GM12878 (cell line): ENCODE measurements around the gene SLC25A45. TPM values are rescaled to one million over a fixed set of nuclear protein-coding genes. Genes with fewer than 3 reads are reported as not detected.

Source experiments
- ATF7 ChIP-seq: fragments of 450-650 bp; IDR thresholded peaks from 2 replicates; pipeline ENCODE4 v1.6.1; 2016; ENCODE audit warnings: low read depth, mild to moderate bottlenecking
- BACH1 ChIP-seq: fragments of 450-650 bp; IDR thresholded peaks from 2 replicates; pipeline ENCODE4 v1.6.1; 2017; ENCODE audit warnings: mild to moderate bottlenecking, borderline replicate concordance
- CHD4 ChIP-seq: fragments of 200-600 bp; sonication (generic); IDR thresholded peaks from 2 replicates; pipeline ENCODE4 v1.6.1; 2016; ENCODE audit warnings: mild to moderate bottlenecking
- CREB1 ChIP-seq: IDR thresholded peaks from 2 replicates; pipeline ENCODE4 v1.6.1; 2012; ENCODE audit warnings: low read depth, mild to moderate bottlenecking, inconsistent platforms
- EZH2 ChIP-seq: IDR thresholded peaks from 2 replicates; pipeline ENCODE4 v1.6.1; 2012; ENCODE audit warnings: low read depth, mild to moderate bottlenecking, control low read depth, inconsistent platforms, low read length, borderline replicate concordance; ENCODE audit not compliant: control insufficient read depth
- IKZF1 ChIP-seq: fragments of 450-650 bp; conservative IDR thresholded peaks from 2 replicates; pipeline ENCODE4 v1.6.1; 2017; ENCODE audit warnings: antibody characterized with exemption, mild to moderate bottlenecking
- IKZF2 ChIP-seq, 2 experiments: fragments of 450-650 bp; IDR thresholded peaks; 2 replicates each; pipeline ENCODE4 v1.6.1; 2017; ENCODE audit warnings: mild to moderate bottlenecking in 2 of 2, moderate library complexity in 2 of 2
- JUND ChIP-seq: IDR thresholded peaks from 2 replicates; pipeline ENCODE4 v1.6.1; 2012; ENCODE audit warnings: low read depth, mild to moderate bottlenecking, low read length, improper control_type of control experiment, moderate library complexity
- KDM1A ChIP-seq: fragments of 200-600 bp; sonication (generic); IDR thresholded peaks from 2 replicates; pipeline ENCODE4 v1.6.1; 2016; ENCODE audit warnings: borderline replicate concordance
- MEF2B ChIP-seq: fragments of 450-650 bp; IDR thresholded peaks from 2 replicates; pipeline ENCODE4 v1.6.1; 2018; ENCODE audit warnings: mild to moderate bottlenecking, moderate library complexity; ENCODE audit not compliant: partially characterized antibody, poor library complexity, severe bottlenecking
- MYC ChIP-seq: IDR thresholded peaks from 2 replicates; pipeline ENCODE4 v1.6.1; 2011; ENCODE audit warnings: mild to moderate bottlenecking, low read length, moderate library complexity, inconsistent platforms; ENCODE audit not compliant: insufficient read depth, insufficient replicate concordance, insufficient read length, severe bottlenecking
- NFXL1 ChIP-seq: fragments of 450-650 bp; IDR thresholded peaks from 2 replicates; pipeline ENCODE4 v1.6.1; 2017; ENCODE audit warnings: antibody characterized with exemption, mild to moderate bottlenecking, borderline replicate concordance
- NRF1 ChIP-seq: conservative IDR thresholded peaks from 2 replicates; pipeline ENCODE4 v1.6.1; 2011; ENCODE audit warnings: mild to moderate bottlenecking, low read depth, low read length, improper control_type of control experiment
- RBBP5 ChIP-seq: fragments of 200-600 bp; sonication (generic); conservative IDR thresholded peaks from 2 replicates; pipeline ENCODE4 v1.6.1; 2016
- SMAD5 ChIP-seq: IDR thresholded peaks from 2 replicates; pipeline ENCODE4 v1.6.1; 2016; ENCODE audit warnings: antibody characterized with exemption, low read depth
- SREBF2 ChIP-seq: IDR thresholded peaks from 2 replicates; pipeline ENCODE4 v1.6.1; 2012; ENCODE audit warnings: mild to moderate bottlenecking, low read length
- SUZ12 ChIP-seq: fragments of 200-600 bp; sonication (generic); IDR thresholded peaks from one replicate; pipeline ENCODE4 v1.6.1; 2018; ENCODE audit warnings: antibody characterized with exemption, mild to moderate bottlenecking; ENCODE audit not compliant: unreplicated experiment
- polyA plus RNA-seq, 11 experiments: library from polyadenylated mRNA; depleted of rRNA in 4 of 11; unstranded in 6 of 11; stranded (reverse) in 5 of 11; fragments of >200 nt; fragmentation: Nextera tagmentation in 4 of 11; fragmentation: Illumina TruSeq in 1 of 11; extraction: Ambion mirVana in 4 of 11; extraction: Trizol in 1 of 11; gene quantifications; 1 replicate in 1 of 11; 2 replicates in 10 of 11; pipeline versions ENCODE4 v1.2.1 to v1.2.3, GENCODE V29; 2011 to 2016; ENCODE audit warnings: inconsistent platforms in 2 of 11, missing spikeins in 2 of 11, low read depth in 1 of 11
- total RNA-seq, 4 experiments: library from RNA; depleted of rRNA in 3 of 4; stranded (reverse); fragments of >200 nt in 3 of 4; fragmentation: Illumina TruSeq in 1 of 4; extraction: Trizol in 1 of 4; gene quantifications; 2 replicates each; pipeline versions ENCODE4 v1.2.1 to v1.2.3, GENCODE V29; 2013 to 2021
- TF ChIP-seq, protein P1 (sequence below): IDR thresholded peaks from 2 replicates; pipeline ENCODE4 v1.6.1; 2011; ENCODE audit warnings: borderline replicate concordance, low read depth, mild to moderate bottlenecking, moderate library complexity, mixed read lengths, low read length; ENCODE audit not compliant: insufficient read depth; ENCODE audit errors: extremely low read length
- TF ChIP-seq, protein P2 (sequence below): fragments of 450-650 bp; formaldehyde crosslinking; IDR thresholded peaks from 2 replicates; pipeline ENCODE4 v1.4.0; 2022; ENCODE audit warnings: mild to moderate bottlenecking, moderate library complexity
- TF ChIP-seq, protein P3 (sequence below): fragments of 150-350 bp; IDR thresholded peaks from 2 replicates; pipeline ENCODE4 v1.6.1; 2016; ENCODE audit warnings: low read depth, low read length

The SLC25A45 gene
- total and polyA plus RNA-seq, 10 of the 15 experiments (the other 5 are each of a cell fraction or from before 2014, with no cell fraction given), result 4.1 to 35.2 (median 20.3) TPM

DNA sequence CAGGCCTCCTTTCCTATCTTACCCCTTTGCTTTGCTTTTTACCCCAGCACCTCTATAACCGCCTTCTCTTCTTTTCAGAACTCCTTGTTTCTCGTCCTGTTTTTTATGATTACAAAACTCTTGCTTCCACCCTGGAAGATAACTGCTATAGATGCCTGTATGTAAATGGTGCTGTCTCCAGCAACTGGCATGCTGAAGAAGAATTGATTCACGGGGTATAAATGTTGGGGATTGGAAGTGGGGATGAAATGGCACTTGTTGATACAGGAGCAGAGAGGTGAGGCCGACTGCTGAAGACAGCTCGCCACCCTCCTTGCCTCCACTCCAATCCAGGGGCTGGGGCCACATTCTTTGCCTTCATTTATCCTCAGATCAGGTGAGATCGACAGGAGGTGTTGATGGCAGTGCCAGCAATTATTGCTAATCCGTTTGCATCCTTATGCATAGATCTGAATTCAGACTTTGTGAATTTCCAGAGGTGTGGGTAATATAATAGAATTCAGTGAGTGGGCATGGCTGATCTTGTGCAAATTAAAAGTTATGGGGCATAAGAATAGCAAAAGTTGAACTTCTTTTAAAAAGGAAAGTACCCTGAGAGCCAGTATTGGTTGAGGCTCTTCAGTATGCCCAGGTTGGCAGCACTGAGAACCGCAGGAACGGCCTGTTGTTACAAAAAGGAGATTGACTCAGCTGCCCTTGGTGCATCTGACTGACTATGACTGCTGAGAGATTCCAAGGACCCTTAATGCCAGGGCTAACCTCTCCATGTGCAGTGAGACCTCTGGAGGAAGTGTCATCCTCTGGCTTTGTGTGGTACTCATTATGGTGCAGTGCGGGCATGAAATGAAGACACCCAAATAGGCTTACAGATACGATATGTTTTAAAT is 45.5 kb upstream of the SLC25A45 start (continued):
- TF ChIP-seq EZH2 (no peak), RBBP5 (no peak), CREB1 (no peak), NRF1 (no peak), IKZF2 (IDR thresholded peaks at IDR 0.05) (no peak), IKZF1 (no peak), BACH1 (peak; percentile 56; the same call in 1 of the 2 replicates), ATF7 (no peak), SUZ12 (no peak), MEF2B (no peak), KDM1A (no peak), MYC (no peak), SREBF2 (no peak), SMAD5 (0 out of 2 replicates have a peak, but pooled peaks have one; percentile 13), NFXL1 (no peak), CHD4 (no peak), JUND (no peak)
- TF ChIP-seq, protein P1, sequence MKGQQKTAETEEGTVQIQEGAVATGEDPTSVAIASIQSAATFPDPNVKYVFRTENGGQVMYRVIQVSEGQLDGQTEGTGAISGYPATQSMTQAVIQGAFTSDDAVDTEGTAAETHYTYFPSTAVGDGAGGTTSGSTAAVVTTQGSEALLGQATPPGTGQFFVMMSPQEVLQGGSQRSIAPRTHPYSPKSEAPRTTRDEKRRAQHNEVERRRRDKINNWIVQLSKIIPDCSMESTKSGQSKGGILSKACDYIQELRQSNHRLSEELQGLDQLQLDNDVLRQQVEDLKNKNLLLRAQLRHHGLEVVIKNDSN, result no peak
- TF ChIP-seq, protein P2, sequence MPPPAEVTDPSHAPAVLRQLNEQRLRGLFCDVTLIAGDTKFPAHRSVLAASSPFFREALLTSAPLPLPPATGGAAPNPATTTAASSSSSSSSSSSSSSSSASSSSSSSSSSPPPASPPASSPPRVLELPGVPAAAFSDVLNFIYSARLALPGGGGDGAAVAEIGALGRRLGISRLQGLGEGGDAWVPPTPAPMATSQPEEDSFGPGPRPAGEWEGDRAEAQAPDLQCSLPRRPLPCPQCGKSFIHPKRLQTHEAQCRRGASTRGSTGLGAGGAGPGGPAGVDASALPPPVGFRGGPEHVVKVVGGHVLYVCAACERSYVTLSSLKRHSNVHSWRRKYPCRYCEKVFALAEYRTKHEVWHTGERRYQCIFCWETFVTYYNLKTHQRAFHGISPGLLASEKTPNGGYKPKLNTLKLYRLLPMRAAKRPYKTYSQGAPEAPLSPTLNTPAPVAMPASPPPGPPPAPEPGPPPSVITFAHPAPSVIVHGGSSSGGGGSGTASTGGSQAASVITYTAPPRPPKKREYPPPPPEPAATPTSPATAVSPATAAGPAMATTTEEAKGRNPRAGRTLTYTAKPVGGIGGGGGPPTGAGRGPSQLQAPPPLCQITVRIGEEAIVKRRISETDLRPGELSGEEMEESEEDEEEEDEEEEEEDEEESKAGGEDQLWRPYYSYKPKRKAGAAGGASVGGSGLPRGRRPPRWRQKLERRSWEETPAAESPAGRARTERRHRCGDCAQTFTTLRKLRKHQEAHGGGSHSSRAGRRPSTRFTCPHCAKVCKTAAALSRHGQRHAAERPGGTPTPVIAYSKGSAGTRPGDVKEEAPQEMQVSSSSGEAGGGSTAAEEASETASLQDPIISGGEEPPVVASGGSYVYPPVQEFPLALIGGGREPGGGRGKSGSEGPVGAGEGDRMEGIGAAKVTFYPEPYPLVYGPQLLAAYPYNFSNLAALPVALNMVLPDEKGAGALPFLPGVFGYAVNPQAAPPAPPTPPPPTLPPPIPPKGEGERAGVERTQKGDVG, result no peak
- TF ChIP-seq, protein P3, sequence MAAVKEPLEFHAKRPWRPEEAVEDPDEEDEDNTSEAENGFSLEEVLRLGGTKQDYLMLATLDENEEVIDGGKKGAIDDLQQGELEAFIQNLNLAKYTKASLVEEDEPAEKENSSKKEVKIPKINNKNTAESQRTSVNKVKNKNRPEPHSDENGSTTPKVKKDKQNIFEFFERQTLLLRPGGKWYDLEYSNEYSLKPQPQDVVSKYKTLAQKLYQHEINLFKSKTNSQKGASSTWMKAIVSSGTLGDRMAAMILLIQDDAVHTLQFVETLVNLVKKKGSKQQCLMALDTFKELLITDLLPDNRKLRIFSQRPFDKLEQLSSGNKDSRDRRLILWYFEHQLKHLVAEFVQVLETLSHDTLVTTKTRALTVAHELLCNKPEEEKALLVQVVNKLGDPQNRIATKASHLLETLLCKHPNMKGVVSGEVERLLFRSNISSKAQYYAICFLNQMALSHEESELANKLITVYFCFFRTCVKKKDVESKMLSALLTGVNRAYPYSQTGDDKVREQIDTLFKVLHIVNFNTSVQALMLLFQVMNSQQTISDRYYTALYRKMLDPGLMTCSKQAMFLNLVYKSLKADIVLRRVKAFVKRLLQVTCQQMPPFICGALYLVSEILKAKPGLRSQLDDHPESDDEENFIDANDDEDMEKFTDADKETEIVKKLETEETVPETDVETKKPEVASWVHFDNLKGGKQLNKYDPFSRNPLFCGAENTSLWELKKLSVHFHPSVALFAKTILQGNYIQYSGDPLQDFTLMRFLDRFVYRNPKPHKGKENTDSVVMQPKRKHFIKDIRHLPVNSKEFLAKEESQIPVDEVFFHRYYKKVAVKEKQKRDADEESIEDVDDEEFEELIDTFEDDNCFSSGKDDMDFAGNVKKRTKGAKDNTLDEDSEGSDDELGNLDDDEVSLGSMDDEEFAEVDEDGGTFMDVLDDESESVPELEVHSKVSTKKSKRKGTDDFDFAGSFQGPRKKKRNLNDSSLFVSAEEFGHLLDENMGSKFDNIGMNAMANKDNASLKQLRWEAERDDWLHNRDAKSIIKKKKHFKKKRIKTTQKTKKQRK, result no peak
